DMS79 (cell line): ENCODE results near the gene EBP.
A peak's percentile ranks its signal among the peaks of the same experiment; 100 is the strongest.

ENCODE experiments used
- DNase-seq: peaks from one replicate; lab custom pipeline; 2025; lab: John Stamatoyannopoulos, UW

EBP gene

GRCh38 chrX:48521353-48522243, at the start of gene EBP:
Gene EBP, plus strand, starts transcription at chrX:48521808. Its CDS starts 1,964 bp downstream, at chrX:48523772.
- DNase-seq: peak; percentile 77

DNA sequence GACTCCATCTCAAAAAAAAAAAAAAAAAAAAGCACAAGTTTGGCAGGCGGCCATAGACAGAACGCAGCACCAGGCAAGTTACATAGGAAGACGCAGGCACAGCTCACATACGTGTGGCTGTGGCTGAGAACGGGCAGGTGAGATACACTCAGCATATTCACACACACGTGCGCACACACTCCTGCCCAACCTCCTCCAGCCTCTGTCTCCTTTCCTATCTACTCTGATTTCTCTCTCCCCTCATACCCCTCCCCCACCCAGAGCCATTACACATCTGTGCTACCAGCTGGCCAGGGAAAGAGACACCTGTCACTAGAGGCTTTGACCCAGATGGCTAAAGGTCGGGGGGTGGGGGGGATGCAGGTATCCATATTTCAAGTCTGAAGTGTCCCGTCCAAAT, 49.4 kb upstream of the EBP start:
- DNase-seq: no peak

DNA sequence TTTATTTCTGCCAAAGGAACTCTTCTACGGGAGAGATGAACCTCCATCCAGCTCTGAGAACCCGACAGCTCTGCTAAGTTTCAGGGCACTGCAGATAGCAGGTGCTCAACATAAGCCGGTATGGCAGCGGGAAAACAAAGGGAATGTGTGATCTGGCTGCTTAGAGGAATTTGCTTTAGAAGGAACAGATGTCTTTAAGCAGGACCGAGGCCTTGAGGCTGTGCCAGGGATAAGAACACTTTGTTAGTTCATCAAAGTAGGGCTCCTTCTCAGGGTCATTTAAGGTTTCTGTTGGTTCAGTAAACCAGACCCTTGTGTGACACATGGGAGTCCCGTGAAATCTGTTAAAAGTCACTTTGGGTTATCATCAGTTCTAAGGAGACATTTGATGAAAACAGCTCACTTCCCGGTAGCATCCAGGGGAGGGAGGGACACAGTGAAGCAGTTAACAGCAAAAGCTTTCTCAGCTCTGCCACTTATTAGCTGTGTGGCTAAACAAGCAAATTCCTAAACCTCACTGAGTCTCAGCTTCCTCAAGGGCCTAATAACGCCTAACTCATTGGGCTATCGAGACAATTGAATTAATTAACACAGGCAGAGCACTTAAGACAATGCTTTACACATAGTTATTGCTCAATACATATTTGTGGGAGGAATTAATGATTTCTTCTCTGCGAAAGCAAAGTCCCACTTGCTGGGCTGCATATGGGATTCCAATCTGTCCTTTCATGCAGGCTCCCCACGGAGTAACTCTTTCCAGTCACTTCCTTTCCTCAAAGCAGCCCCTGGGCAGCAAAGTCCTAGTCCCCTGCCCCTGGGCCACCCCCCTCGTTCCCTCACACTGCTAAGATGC, 48.5 kb upstream of the EBP start:
- no peak for DNase-seq

DNA sequence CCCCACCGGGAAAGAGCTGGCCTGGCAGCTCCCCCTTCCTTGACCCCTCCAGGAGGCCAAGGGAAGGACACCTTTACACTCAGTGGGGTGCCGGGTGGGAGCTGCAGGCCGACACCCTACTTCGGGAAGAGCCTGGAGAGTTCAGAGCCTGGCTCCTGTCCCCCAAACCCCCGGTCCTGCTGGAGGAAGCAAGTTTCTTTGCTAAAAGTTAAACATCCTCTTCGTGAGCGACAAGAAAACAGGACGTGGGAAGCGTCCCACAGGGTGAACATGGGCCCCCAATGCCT, 48.0 kb upstream of the EBP start:
- DNase-seq: no peak

DNA sequence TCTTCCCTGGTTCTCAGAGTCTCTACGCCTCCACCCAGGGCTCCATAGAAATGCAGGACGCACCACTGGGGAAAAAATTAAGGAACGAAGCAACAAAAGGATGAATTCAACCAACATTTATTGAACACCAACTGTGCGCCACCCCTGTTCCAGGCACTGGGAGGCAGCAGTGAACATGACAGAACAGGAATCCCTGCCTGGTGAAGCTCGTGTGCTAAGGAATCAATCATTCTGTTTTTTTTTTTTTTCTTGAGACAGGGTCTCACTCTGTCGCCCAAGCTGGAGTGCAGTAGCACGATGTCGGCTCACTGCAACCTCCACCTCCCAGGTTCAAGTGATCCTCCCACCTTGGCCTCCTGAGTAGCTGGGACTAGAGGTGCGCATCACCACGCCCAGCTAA, 47.5 kb upstream of the EBP start:
- no peak for DNase-seq

DNA sequence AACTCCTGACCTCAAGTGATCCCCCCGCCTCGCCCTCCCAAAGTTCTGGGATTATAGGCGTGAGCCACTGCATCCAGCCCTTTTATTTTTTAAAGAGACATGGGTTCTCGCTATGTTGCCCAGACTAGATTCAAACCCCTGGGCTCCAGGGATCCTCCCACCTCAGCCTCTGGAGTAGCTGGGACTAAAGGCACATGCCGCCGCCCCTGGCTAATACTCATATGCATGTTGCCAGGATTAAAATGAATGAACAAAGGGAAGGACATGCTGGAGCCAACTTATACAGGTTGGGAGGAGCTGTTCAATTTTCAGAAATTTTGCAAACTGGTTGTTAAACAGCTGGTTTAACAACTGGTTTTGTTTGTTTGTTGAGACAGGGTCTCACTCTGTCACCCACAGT, 47.0 kb upstream of the EBP start:
- no peak for DNase-seq

DNA sequence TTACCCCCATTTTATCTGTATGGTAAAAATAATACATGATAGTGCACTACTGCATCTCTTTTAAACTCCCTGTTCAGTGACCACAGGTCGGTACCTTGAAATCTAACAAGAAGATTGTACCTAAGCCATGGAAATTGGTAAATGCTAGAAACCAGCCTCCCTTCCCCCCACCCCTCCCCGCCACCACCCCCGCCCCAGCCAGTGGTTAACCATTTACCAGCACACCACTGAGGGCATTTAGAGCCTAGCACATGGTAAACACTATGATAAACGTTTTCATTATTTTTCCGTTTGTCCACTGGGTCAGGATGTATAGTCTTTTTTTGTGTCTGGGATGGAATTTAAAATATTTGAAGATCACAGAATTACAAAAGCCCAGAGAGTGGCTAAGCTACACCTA, 46.3 kb upstream of the EBP start:
- DNase-seq: no peak

- peak; percentile 70 for DNase-seq
These were observed 45.6 kb upstream of the EBP start, which contains the start of gene FTSJ1 for GRCh38 chrX:48475774-48476577. Gene FTSJ1, plus strand, starts transcription at chrX:48476199. Its CDS starts 1,849 bp downstream, at chrX:48478048.

DNA sequence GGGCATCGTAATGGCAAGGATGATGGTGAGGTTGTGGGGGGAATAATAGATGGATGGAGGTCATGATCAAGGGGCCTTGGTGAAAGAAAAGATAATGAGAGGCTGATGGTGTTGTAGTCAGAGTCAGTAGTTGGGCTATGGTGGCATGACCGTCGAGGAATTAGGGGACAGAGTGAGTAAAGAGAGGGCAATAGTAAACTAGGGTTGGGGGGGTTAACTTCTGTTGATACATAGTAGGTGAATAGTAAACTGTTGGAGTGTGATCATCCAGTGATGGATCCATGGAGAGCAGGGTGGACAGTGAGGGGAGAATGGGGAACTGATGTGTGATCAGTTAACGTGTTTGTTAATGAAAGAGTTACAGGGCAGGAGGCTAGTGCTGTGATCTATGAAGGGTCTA, 44.7 kb upstream of the EBP start:
- no peak for DNase-seq

DNA sequence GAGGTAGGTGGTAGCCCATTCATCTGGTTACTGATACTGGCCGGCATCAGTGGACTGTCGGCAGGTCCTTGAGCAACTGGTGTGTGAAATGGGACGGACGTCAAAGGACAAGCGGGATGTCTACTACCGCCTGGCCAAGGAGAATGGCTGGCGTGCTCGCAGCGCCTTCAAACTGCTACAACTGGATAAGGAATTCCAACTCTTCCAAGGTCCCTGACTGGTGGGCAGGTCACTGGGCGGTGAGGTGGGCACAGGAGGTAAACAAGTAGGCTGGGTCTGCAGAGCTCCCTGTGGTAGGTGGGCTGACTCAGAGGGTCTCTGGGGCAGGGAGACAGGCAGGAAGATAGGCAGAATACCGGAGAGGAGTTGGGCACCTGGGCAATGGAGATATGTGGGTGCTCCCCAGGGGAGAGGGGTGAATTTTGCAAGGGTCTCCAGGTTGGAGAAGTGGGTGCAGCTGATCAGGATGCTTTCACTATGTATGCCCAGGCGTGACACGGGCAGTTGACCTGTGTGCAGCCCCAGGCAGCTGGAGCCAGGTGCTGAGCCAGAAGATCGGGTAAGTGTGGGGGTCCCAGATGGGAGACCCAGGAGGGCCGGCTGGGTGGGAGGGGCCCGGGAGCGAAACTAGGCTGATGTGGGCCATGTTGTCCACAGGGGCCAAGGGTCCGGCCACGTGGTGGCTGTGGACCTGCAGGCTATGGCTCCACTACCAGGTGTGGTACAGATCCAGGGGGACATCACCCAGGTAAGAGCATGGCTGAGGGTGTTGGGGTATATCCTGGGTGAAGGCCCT, 43.5 kb upstream of the EBP start:
- no peak for DNase-seq

DNA sequence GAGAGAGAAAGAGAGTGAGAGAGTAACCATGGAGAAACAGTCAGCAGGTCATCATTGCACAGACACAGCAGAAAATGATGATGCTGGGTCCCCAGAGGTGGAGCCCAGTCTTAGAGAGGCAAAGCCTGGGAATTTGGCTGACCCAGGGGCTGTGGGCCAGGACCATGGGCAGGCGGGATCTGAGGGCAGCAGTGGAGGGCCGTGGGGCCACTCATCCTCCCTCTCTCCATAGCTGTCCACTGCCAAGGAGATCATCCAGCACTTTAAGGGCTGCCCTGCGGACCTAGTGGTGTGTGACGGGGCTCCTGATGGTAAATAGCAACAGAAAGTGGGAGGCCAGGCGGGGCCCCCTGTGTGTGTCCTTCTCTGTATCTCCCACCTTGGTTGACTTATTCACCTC, 42.8 kb upstream of the EBP start:
- DNase-seq: no peak

DNA sequence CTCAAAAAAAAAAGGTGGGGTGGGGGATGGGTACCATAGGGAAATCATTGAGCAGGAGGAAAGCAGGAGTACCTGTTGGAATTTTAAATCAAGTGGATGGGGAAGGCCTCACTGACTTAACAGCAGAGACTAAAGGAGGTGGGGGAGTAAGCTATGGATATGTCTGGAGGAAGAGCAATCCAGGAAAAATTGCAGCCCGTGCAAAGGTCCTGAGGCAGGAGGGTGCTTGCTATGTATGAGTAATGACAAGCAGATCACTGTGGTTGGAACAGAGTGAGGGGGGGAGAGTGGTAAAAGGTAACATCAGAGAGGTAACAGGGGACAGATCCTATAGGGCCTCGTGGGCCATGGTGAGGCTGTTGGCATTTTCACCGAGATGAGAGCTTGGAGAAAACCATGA, 41.5 kb upstream of the EBP start:
- DNase-seq: no peak

GRCh38 chrX:48480583-48480982, 41.0 kb upstream of the EBP start:
- DNase-seq: no peak

DNA sequence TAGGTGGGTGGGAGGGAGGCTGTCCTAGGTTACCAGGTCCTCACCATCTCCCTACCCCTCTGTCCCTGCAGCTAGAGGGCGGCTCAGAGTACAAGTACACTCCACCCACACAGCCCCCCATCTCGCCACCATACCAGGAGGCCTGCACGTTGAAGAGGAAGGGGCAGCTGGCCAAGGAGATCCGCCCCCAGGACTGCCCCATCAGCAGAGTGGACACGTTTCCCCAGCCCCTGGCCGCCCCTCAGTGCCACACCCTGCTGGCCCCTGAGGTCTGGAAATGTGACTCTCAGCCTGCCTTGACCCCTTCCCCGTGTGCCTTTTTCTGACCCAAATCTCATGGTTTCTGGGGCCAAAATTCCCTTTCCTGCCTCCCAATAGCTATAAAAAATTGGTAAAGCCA, 39.1 kb upstream of the EBP start:
- no peak for DNase-seq

DNA sequence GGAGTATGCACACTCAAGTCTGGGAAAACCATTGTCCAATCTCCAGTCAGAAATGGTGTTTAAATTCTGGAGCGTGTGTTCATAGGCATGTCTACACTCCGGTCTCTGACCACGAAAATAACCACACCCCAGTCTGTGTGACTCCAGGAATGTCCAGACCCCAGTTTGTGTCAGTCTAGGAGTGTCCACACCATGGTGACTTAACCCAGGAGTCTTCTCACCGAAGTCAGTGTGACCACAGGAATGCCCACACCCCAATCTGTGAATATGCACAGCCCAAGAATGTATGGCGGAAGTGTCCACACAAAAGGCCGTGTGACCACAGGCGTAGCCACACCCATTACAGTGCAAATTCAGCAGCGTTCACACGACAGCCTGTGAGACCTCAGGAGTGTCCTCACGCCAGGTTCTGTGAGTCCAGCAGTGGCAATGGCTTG, 34.2 kb upstream of the EBP start:
- DNase-seq: no peak

DNA sequence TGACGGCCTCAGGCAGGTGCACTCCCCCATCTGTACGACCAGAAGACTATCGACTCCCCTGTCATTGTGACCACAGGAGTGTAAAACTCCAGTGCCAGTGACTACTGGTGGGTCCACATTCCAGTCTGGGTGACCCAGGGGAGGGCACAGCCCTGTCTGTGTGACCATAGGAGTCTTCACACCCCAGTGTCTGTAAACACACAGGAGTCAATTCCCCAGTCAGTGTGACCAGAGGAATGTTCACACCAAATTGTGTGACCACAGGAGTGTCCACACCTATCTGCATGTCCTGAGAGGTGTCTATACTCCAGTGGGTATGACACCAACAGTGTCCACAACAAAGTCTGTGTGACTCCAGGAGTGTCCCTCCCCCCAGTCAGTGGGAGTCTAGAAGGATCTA, 33.6 kb upstream of the EBP start:
- no peak for DNase-seq

- DNase-seq: no peak
These were observed 32.3 kb upstream of the EBP start for GRCh38 chrX:48489296-48489695.

DNA sequence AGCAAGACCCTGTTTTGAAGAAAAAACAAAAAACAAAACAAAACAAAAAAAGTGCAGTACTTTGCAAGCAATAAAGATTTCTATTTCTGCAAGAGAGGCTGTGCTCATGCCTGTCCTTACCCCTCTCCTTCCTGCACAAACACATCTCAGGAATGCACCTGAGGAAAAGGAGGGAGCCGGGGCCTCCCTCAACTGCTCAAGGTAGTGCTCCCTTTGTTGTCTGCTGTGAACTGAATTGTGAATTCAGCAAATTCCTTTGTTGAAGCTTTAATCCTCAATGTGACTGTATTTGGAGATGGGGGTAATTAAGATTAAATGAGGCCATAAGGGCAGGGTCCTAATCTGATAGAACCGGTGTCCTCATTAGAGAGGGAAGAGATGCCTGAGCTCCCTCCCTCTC, 31.7 kb upstream of the EBP start:
- no peak for DNase-seq

DNA sequence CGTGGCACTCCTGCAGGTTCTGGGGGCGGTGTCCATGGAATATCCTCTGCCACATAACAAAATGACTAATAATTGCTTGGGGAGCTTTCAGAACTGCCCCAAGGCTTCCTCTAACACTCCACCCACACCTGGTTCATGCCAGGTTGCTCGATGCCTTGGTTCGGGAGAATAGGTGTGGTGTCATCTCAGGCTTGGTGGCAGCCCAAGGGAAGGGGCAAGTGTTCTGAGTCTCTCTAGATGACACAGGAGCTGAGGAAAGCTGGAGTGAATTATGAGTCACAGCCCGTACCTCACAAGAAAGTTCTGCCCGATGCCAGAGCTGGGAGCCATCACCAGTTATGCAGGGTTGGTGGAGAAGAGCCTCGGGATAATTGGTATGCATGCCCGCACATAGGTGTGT, 30.9 kb upstream of the EBP start:
- DNase-seq: no peak

- DNase-seq: no peak
These were observed 29.8 kb upstream of the EBP start for GRCh38 chrX:48491809-48492208.

DNA sequence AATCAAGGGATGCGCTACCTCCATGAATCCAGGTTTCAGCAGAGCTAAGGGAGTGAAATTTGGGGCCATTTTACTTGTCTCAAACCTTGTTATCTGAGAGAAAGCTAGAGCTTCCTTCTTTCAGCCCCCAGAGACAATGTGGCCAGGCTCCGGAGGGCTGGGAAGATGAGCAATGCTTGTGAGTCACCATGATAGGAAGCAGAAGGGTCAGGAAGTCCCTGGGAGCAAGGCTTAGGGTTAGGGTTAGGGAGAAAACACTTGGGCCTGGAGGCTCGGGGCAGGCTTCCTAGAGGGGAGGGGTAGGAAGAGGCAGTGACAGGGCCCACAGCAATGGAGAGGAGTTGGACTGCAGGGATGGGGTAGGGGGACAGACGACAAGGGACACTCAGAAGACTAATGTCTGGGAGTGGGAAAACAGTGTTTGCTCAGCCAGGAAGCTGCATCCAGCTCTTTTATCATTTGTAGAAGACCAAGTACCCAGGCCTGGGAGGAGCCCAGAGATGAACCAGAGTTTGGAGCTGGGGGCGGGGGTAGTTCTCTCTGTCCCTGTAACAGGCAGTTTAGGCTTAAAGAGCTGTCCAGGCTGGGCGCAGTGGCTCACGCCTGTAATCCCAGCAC, 29.2 kb upstream of the EBP start:
- DNase-seq: no peak
